CD8-positive, alpha-beta memory T cell (primary cell): ENCODE results near the gene TRRAP. TPM values are rescaled to one million over a fixed set of nuclear protein-coding genes. Genes with fewer than 3 reads are reported as not detected.

ENCODE experiments used
- CTCF ChIA-PET: fragments of 350-600 bp; sonication (Branson Sonifier 250); formaldehyde crosslinking; loops from one replicate; lab custom pipeline; 2021; ENCODE audit warnings: antibody characterized with exemption; lab: Charles Lee
- POLR2A ChIA-PET: fragments of 350-600 bp; sonication (Branson Sonifier 250); formaldehyde crosslinking; loops from one replicate; lab custom pipeline; 2021; ENCODE audit warnings: antibody characterized with exemption; lab: Charles Lee
- DNase-seq, 5 donors: peaks; one replicate each; pipeline versions ENCODE4 v3.0.0 to v3.0.0-alpha.2; 2020 to 2022; ENCODE audit warnings: mixed read lengths in 1 of 5
- H3K27ac ChIP-seq: one replicate; pipeline ENCODE4 v1.7.0; 2013; ENCODE audit warnings: low read depth, mild to moderate bottlenecking, low read length, moderate library complexity
- H3K27me3 ChIP-seq: 2 replicates; pipeline ENCODE4 v1.7.0; 2013; ENCODE audit warnings: low read length, mild to moderate bottlenecking; ENCODE audit not compliant: insufficient read depth, poor library complexity, severe bottlenecking
- H3K36me3 ChIP-seq: 2 replicates; pipeline ENCODE4 v1.7.0; 2013; ENCODE audit warnings: mild to moderate bottlenecking, low read length, moderate library complexity; ENCODE audit not compliant: insufficient read depth
- H3K4me1 ChIP-seq: 2 replicates; pipeline ENCODE4 v1.7.0; 2013; ENCODE audit warnings: mild to moderate bottlenecking, low read length, moderate library complexity; ENCODE audit not compliant: insufficient read depth
- H3K4me3 ChIP-seq: 2 replicates; pipeline ENCODE4 v1.7.0; 2013; ENCODE audit warnings: mild to moderate bottlenecking, low read length
- H3K9me3 ChIP-seq: 2 replicates; pipeline ENCODE4 v1.7.0; 2013; ENCODE audit warnings: mild to moderate bottlenecking, low read length
- H3K27ac Mint-ChIP-seq, 8 donors: one replicate each; pipeline ENCODE4 v1.8.0; 2020 to 2021; ENCODE audit warnings: mixed read lengths in 8 of 8, mild to moderate bottlenecking in 6 of 8, inconsistent platforms in 3 of 8, moderate library complexity in 3 of 8
- H3K27me3 Mint-ChIP-seq, 2 donors: one replicate each; pipeline ENCODE4 v1.8.0; 2020 to 2021; ENCODE audit warnings: mixed read lengths in 2 of 2, mild to moderate bottlenecking in 1 of 2, moderate library complexity in 1 of 2
- H3K36me3 Mint-ChIP-seq, 3 donors: one replicate each; pipeline ENCODE4 v1.8.0; 2020 to 2021; ENCODE audit warnings: mixed read lengths in 3 of 3, inconsistent platforms in 1 of 3, mild to moderate bottlenecking in 1 of 3
- H3K4me1 Mint-ChIP-seq, 3 donors: one replicate each; pipeline ENCODE4 v1.8.0; 2020 to 2021; ENCODE audit warnings: mixed read lengths in 3 of 3, inconsistent platforms in 1 of 3, mild to moderate bottlenecking in 1 of 3
- H3K4me3 Mint-ChIP-seq, 7 donors: one replicate each; pipeline ENCODE4 v1.8.0; 2020 to 2021; ENCODE audit warnings: mixed read lengths in 7 of 7, mild to moderate bottlenecking in 6 of 7, moderate library complexity in 4 of 7, inconsistent platforms in 2 of 7
- H3K9me3 Mint-ChIP-seq, 5 donors: one replicate each; pipeline ENCODE4 v1.8.0; 2020 to 2022; ENCODE audit warnings: mixed read lengths in 5 of 5, mild to moderate bottlenecking in 3 of 5, moderate library complexity in 2 of 5, inconsistent platforms in 1 of 5
- polyA plus RNA-seq: library from polyadenylated mRNA; unstranded; fragments of 300-500 nt; fragmentation: Illumina TruSeq; gene quantifications from one replicate; pipeline ENCODE4 v1.2.3, GENCODE V29; 2021
- total RNA-seq, 2 experiments: library from RNA; stranded (reverse); gene quantifications; one replicate each; pipeline ENCODE4 v1.2.3, GENCODE V29; 2021

TRRAP gene
- total and polyA plus RNA-seq, 3 experiments from 2014 or later: 4.6 to 51.4 (median 49.6) TPM

- ChIA-PET POLR2A (no interaction called here), CTCF (interaction anchor here (0.6 kb wide), 1 partner anchor 14 kb away, joined by 3 read pairs; no protein-coding TSS in a partner anchor)
- H3K27me3 Mint-ChIP-seq: no peaks in the 10 kb centered on the region
- peak overlapping the region in 1 of 8 donors; percentile 70 for H3K27ac Mint-ChIP-seq
- Histone ChIP-seq H3K27ac (no peak overlapping the region), H3K27me3 (no peaks in the 10 kb centered on the region), H3K9me3 (no peaks in the 10 kb centered on the region), H3K4me1 (no peaks in the 10 kb centered on the region), H3K36me3 (peaks cover 68% of the 10 kb centered on the region), H3K4me3 (no peak overlapping the region)
- peaks cover 9 to 99% (median 30%) of the 10 kb centered on the region in 3 donors for H3K36me3 Mint-ChIP-seq
- no peaks in the 10 kb centered on the region for H3K9me3 Mint-ChIP-seq
- DNase-seq: no peak
- no peak overlapping the region for H3K4me3 Mint-ChIP-seq
- H3K4me1 Mint-ChIP-seq: peaks cover 0 to 3% (median 0%) of the 10 kb centered on the region in 3 donors
Measured at GRCh38 chr7:98970016-98970615, 91.8 kb downstream of the TRRAP start.

GRCh38 chr7:98970805-98971204 is 92.5 kb downstream of the TRRAP start:
- CTCF ChIA-PET: no interaction called here
- Histone ChIP-seq H3K27ac (no peak overlapping the region), H3K36me3 (peaks cover 68% of the 10 kb centered on the region), H3K9me3 (no peaks in the 10 kb centered on the region), H3K4me3 (no peak overlapping the region), H3K4me1 (no peaks in the 10 kb centered on the region), H3K27me3 (no peaks in the 10 kb centered on the region)
- H3K27ac Mint-ChIP-seq: no peak overlapping the region
- no peaks in the 10 kb centered on the region for H3K27me3 Mint-ChIP-seq
- no peaks in the 10 kb centered on the region for H3K9me3 Mint-ChIP-seq
- no peak overlapping the region for H3K4me3 Mint-ChIP-seq
- peaks cover 0 to 3% (median 0%) of the 10 kb centered on the region in 3 donors for H3K4me1 Mint-ChIP-seq
- POLR2A ChIA-PET: no interaction called here
- H3K36me3 Mint-ChIP-seq: peaks cover 9 to 99% (median 30%) of the 10 kb centered on the region in 3 donors
- DNase-seq: no peak

- Mint-ChIP-seq H3K27ac (peak overlapping the region in 2 of 8 donors; percentile 74), H3K36me3 (peaks cover 4 to 98% (median 37%) of the 10 kb centered on the region in 3 donors), H3K27me3 (no peaks in the 10 kb centered on the region), H3K4me3 (no peak overlapping the region), H3K9me3 (no peaks in the 10 kb centered on the region), H3K4me1 (peaks cover 0 to 3% (median 0%) of the 10 kb centered on the region in 3 donors)
- no peak overlapping the region for H3K27ac ChIP-seq
- H3K9me3 ChIP-seq: no peaks in the 10 kb centered on the region
- no peaks in the 10 kb centered on the region for H3K27me3 ChIP-seq
- H3K36me3 ChIP-seq: peaks cover 86% of the 10 kb centered on the region
- no peak for DNase-seq
- CTCF ChIA-PET: no interaction called here
- H3K4me1 ChIP-seq: no peaks in the 10 kb centered on the region
- POLR2A ChIA-PET: no interaction called here
- H3K4me3 ChIP-seq: no peak overlapping the region
Measured at GRCh38 chr7:98974205-98974604, 95.9 kb downstream of the TRRAP start.

- Mint-ChIP-seq H3K9me3 (no peaks in the 10 kb centered on the region), H3K27ac (peak overlapping the region in 1 of 8 donors; percentile 0), H3K4me1 (peaks cover 0 to 3% (median 0%) of the 10 kb centered on the region in 3 donors), H3K36me3 (peaks cover 4 to 98% (median 38%) of the 10 kb centered on the region in 3 donors), H3K4me3 (no peak overlapping the region), H3K27me3 (no peaks in the 10 kb centered on the region)
- POLR2A ChIA-PET: no interaction called here
- Histone ChIP-seq H3K27ac (no peak overlapping the region), H3K9me3 (no peaks in the 10 kb centered on the region), H3K36me3 (peaks cover 88% of the 10 kb centered on the region), H3K4me1 (no peaks in the 10 kb centered on the region), H3K4me3 (no peak overlapping the region), H3K27me3 (no peaks in the 10 kb centered on the region)
- DNase-seq: no peak
- CTCF ChIA-PET: no interaction called here
Measured at GRCh38 chr7:98974906-98975816, 96.8 kb downstream of the TRRAP start.

GRCh38 chr7:98976396-98977185 is 98.3 kb downstream of the TRRAP start:
- peaks cover 4 to 97% (median 43%) of the 10 kb centered on the region in 3 donors for H3K36me3 Mint-ChIP-seq
- no peaks in the 10 kb centered on the region for H3K9me3 ChIP-seq
- no peaks in the 10 kb centered on the region for H3K4me1 ChIP-seq
- H3K4me3 Mint-ChIP-seq: no peak overlapping the region
- no peaks in the 10 kb centered on the region for H3K27me3 ChIP-seq
- H3K27ac Mint-ChIP-seq: peak overlapping the region in 1 of 8 donors; percentile 4
- ChIA-PET CTCF (no interaction called here), POLR2A (no interaction called here)
- H3K27ac ChIP-seq: no peak overlapping the region
- H3K4me1 Mint-ChIP-seq: peaks cover 0 to 3% (median 0%) of the 10 kb centered on the region in 3 donors
- H3K4me3 ChIP-seq: no peak overlapping the region
- H3K9me3 Mint-ChIP-seq: no peaks in the 10 kb centered on the region
- no peak for DNase-seq
- H3K36me3 ChIP-seq: peaks cover 86% of the 10 kb centered on the region
- no peaks in the 10 kb centered on the region for H3K27me3 Mint-ChIP-seq

- H3K4me3 ChIP-seq: no peak overlapping the region
- Mint-ChIP-seq H3K4me1 (peaks cover 0 to 3% (median 0%) of the 10 kb centered on the region in 3 donors), H3K36me3 (peaks cover 10 to 97% (median 46%) of the 10 kb centered on the region in 3 donors), H3K27ac (no peak overlapping the region), H3K27me3 (no peaks in the 10 kb centered on the region), H3K9me3 (no peaks in the 10 kb centered on the region), H3K4me3 (no peak overlapping the region)
- no peaks in the 10 kb centered on the region for H3K9me3 ChIP-seq
- peaks cover 85% of the 10 kb centered on the region for H3K36me3 ChIP-seq
- no peaks in the 10 kb centered on the region for H3K4me1 ChIP-seq
- no peaks in the 10 kb centered on the region for H3K27me3 ChIP-seq
- no peak overlapping the region for H3K27ac ChIP-seq
- POLR2A ChIA-PET: no interaction called here
- DNase-seq: no peak
- CTCF ChIA-PET: no interaction called here
Measured at GRCh38 chr7:98978672-98979071, 100.3 kb downstream of the TRRAP start.

GRCh38 chr7:98981701-98982100 is 103.4 kb downstream of the TRRAP start:
- peaks cover 36 to 97% (median 52%) of the 10 kb centered on the region in 3 donors for H3K36me3 Mint-ChIP-seq
- Histone ChIP-seq H3K27ac (no peak overlapping the region), H3K4me3 (no peak overlapping the region), H3K27me3 (no peaks in the 10 kb centered on the region), H3K9me3 (no peaks in the 10 kb centered on the region), H3K36me3 (peaks cover 87% of the 10 kb centered on the region), H3K4me1 (no peaks in the 10 kb centered on the region)
- peaks cover 0 to 9% (median 2%) of the 10 kb centered on the region in 5 donors for H3K9me3 Mint-ChIP-seq
- DNase-seq: no peak
- ChIA-PET POLR2A (no interaction called here), CTCF (no interaction called here)
- no peak overlapping the region for H3K27ac Mint-ChIP-seq
- H3K4me1 Mint-ChIP-seq: peaks cover 0 to 9% (median 0%) of the 10 kb centered on the region in 3 donors
- H3K27me3 Mint-ChIP-seq: no peaks in the 10 kb centered on the region
- H3K4me3 Mint-ChIP-seq: no peak overlapping the region
